Aorta (tissue), 5 donors: Measurements from ENCODE around the gene SLC17A6. TPM values are rescaled to one million over a fixed set of nuclear protein-coding genes. Genes with fewer than 3 reads are reported as not detected.

ENCODE experiments used
- ATAC-seq: fragments of 200-7000 bp; cut with Tn5 transposase; one replicate; pipeline ENCODE4 v1.9.1; 2022; ENCODE audit warnings: moderate library complexity; ENCODE audit not compliant: low FRiP score
- DNase-seq, 2 donors: peaks; one replicate each; pipeline ENCODE4 v3.0.0-alpha.2; 2020
- H3K27ac ChIP-seq, 2 donors: one replicate each; pipeline ENCODE4 v1.5.1; 2013; ENCODE audit warnings: low read length in 2 of 2, mild to moderate bottlenecking in 2 of 2, moderate library complexity in 2 of 2, control low read depth in 1 of 2, inconsistent platforms in 1 of 2, low read depth in 1 of 2
- H3K27me3 ChIP-seq, 2 donors: one replicate each; pipeline ENCODE4 v1.6.1; 2013; ENCODE audit warnings: control low read depth in 1 of 2, low read length in 1 of 2, mild to moderate bottlenecking in 1 of 2, moderate library complexity in 1 of 2; ENCODE audit not compliant: insufficient read depth in 2 of 2, control insufficient read depth in 1 of 2
- H3K36me3 ChIP-seq, 2 donors: one replicate each; pipeline ENCODE4 v1.6.1; 2013; ENCODE audit warnings: control low read depth in 1 of 2, low read length in 1 of 2, mild to moderate bottlenecking in 1 of 2; ENCODE audit not compliant: insufficient read depth in 2 of 2, control insufficient read depth in 1 of 2
- H3K4me1 ChIP-seq, 2 donors: one replicate each; pipeline ENCODE4 v1.6.1; 2013; ENCODE audit warnings: low read length in 2 of 2, control low read depth in 1 of 2, mild to moderate bottlenecking in 1 of 2, moderate library complexity in 1 of 2; ENCODE audit not compliant: insufficient read depth in 2 of 2, control insufficient read depth in 1 of 2
- H3K4me3 ChIP-seq, 2 donors: one replicate each; pipeline ENCODE4 v1.5.1; 2013; ENCODE audit warnings: low read length in 2 of 2, control low read depth in 1 of 2, mild to moderate bottlenecking in 1 of 2
- H3K9me3 ChIP-seq: one replicate; pipeline ENCODE4 v1.6.1; 2013; ENCODE audit warnings: mild to moderate bottlenecking, low read length; ENCODE audit not compliant: control insufficient read depth
- WGBS, 2 donors: extraction: QIAGEN DNeasy Blood & Tissue Kit; methylation state at CpG; one replicate each; pipeline ENCODE4 v1.1.7; 2013; 5-methylcytosine and 5-hydroxymethylcytosine counted together
- intact Hi-C, 2 donors: fragments of 100-400 bp; cut with DNase I; formaldehyde crosslinking; loops; one replicate each; pipeline versions ENCODE4 v1.14.2 to v1.15.0; 2022
- polyA plus RNA-seq, 2 donors: library from polyadenylated mRNA; stranded (reverse); fragments of 200-250 nt; gene quantifications; one replicate each; pipeline ENCODE4 v1.2.3, GENCODE V29; 2013
- total RNA-seq, 2 donors: library from RNA; stranded (reverse); fragmentation: NEBNext Ultra II Directional; extraction: Animal tissue kit (Norgen Biotek cat#: 25700); gene quantifications; one replicate each; pipeline ENCODE4 v1.2.1, GENCODE V29; 2021
- donor health status: healthy with polysubstance abuse.
- donor health status: Bipolar disorder and iron deficiency.
- donor health status: DM: no; HTN: no; CAD: no.
- donor health status: DM: no; HTN: no; CAD: no.
- donor health status: DM: yes; HTN: yes; CAD: no.

The SLC17A6 gene
- total and polyA plus RNA-seq, 4 donors, result not detected

- DNase-seq (no peak), ATAC-seq (no peak)
- no peaks in the 10 kb centered on the region for H3K4me1 ChIP-seq
- 36 to 49% methylated on average over 2 of the region's 2 CpGs for WGBS, 2 donors
- intact Hi-C loops, result no loop called here
- no peak overlapping the region for H3K27ac ChIP-seq
- H3K9me3 ChIP-seq, result no peaks in the 10 kb centered on the region
- no peaks in the 10 kb centered on the region for H3K36me3 ChIP-seq
- no peaks in the 10 kb centered on the region for H3K27me3 ChIP-seq
- H3K4me3 ChIP-seq, result no peak overlapping the region
These were observed 69.7 kb downstream of the SLC17A6 start for GRCh38 chr11:22407921-22408320.

- Histone ChIP-seq H3K9me3 (no peaks in the 10 kb centered on the region), H3K4me1 (no peaks in the 10 kb centered on the region), H3K27me3 (no peaks in the 10 kb centered on the region), H3K4me3 (no peak overlapping the region), H3K36me3 (no peaks in the 10 kb centered on the region), H3K27ac (no peak overlapping the region)
- ATAC-seq (no peak), DNase-seq (no peak)
- WGBS, 2 donors, result 52 to 58% methylated on average over 4 of the region's 4 CpGs
- intact Hi-C loops, result no loop called here
These were observed 77.3 kb downstream of the SLC17A6 start for GRCh38 chr11:22415476-22415875.

- Histone ChIP-seq H3K27me3 (no peaks in the 10 kb centered on the region), H3K4me1 (no peaks in the 10 kb centered on the region), H3K27ac (no peak overlapping the region), H3K9me3 (no peaks in the 10 kb centered on the region), H3K4me3 (no peak overlapping the region), H3K36me3 (no peaks in the 10 kb centered on the region)
- ATAC-seq (no peak), DNase-seq (no peak)
- 67 to 68% methylated on average over 4 of the region's 4 CpGs for WGBS, 2 donors
- intact Hi-C loops, result no loop called here
These were observed 78.3 kb downstream of the SLC17A6 start for GRCh38 chr11:22416462-22416861.

- no peak overlapping the region for H3K4me3 ChIP-seq
- H3K27ac ChIP-seq, result no peak overlapping the region
- 36 to 38% methylated on average over 1 of the region's 1 CpG for WGBS, 2 donors
- H3K4me1 ChIP-seq, result no peaks in the 10 kb centered on the region
- H3K9me3 ChIP-seq, result peaks cover 1% of the 10 kb centered on the region
- DNase-seq (no peak), ATAC-seq (no peak)
- intact Hi-C loops, result no loop called here
- H3K36me3 ChIP-seq, result no peaks in the 10 kb centered on the region
- no peaks in the 10 kb centered on the region for H3K27me3 ChIP-seq
These were observed 88.7 kb downstream of the SLC17A6 start for GRCh38 chr11:22426915-22427314.

Other genes starting within 250 kb of the SLC17A6 start
- gene ANO5, start 145.3 kb upstream of the SLC17A6 start, total RNA-seq, result 1 to 10 TPM; 2.5 to 3.6 TPM
- under 1 TPM; 0.72 to 0.75 TPM for gene ANO5, start 145.3 kb upstream of the SLC17A6 start, polyA plus RNA-seq